HEK293T (cell line): ENCODE measurements around the gene CD70.
"Not testable (repeated sequence)": the region's sequence is repeated elsewhere in the genome, so short reads cannot be mapped to it uniquely, and the experiment has no call there.

Experiments used
- CTCF ChIA-PET: fragments of 350-600 bp; formaldehyde crosslinking; extraction: SDS; loops from one replicate; lab custom pipeline; 2021; ENCODE audit warnings: antibody characterized with exemption, inconsistent platforms; lab: Yijun Ruan, JAX
- POLR2A ChIA-PET: fragments of 350-600 bp; formaldehyde crosslinking; extraction: SDS; loops from one replicate; lab custom pipeline; 2020; ENCODE audit warnings: antibody characterized with exemption, inconsistent platforms; lab: Yijun Ruan, JAX
- DNase-seq: peaks from one replicate; pipeline ENCODE4 v3.0.0; 2012; ENCODE audit warnings: mixed read lengths; ENCODE audit errors: extremely low spot score
- ARNT ChIP-seq: fragments of 450-650 bp; IDR thresholded peaks from 2 replicates; pipeline ENCODE4 v1.6.1; 2017; ENCODE audit warnings: mild to moderate bottlenecking
- BHLHE40 ChIP-seq: fragments of 450-650 bp; IDR thresholded peaks from 2 replicates; pipeline ENCODE4 v1.6.1; 2016; ENCODE audit warnings: mild to moderate bottlenecking, moderate library complexity, borderline replicate concordance
- CTBP1 ChIP-seq: fragments of 450-650 bp; IDR thresholded peaks from 2 replicates; pipeline ENCODE4 v1.6.1; 2016; ENCODE audit warnings: borderline replicate concordance
- ELF4 ChIP-seq: fragments of 450-650 bp; IDR thresholded peaks from 2 replicates; pipeline ENCODE4 v1.6.1; 2017; ENCODE audit warnings: antibody characterized with exemption
- FOXA1 ChIP-seq: fragments of 450-650 bp; IDR thresholded peaks from 2 replicates; pipeline ENCODE4 v1.6.1; 2016; ENCODE audit warnings: mild to moderate bottlenecking
- FOXK2 ChIP-seq: fragments of 450-650 bp; IDR thresholded peaks from 2 replicates; pipeline ENCODE4 v1.6.1; 2016; ENCODE audit warnings: mild to moderate bottlenecking
- FOXM1 ChIP-seq: fragments of 450-650 bp; IDR thresholded peaks from 2 replicates; pipeline ENCODE4 v1.6.1; 2017; ENCODE audit warnings: mild to moderate bottlenecking, borderline replicate concordance
- HDGF ChIP-seq: fragments of 450-650 bp; IDR thresholded peaks from 2 replicates; pipeline ENCODE4 v1.6.1; 2017; ENCODE audit warnings: antibody characterized with exemption, borderline replicate concordance
- L3MBTL2 ChIP-seq: fragments of 450-650 bp; conservative IDR thresholded peaks from 2 replicates; pipeline ENCODE4 v1.6.1; 2016; ENCODE audit warnings: mild to moderate bottlenecking
- LEF1 ChIP-seq: fragments of 450-650 bp; IDR thresholded peaks from 2 replicates; pipeline ENCODE4 v1.6.1; 2017; ENCODE audit warnings: mild to moderate bottlenecking, borderline replicate concordance
- NFRKB ChIP-seq: fragments of 450-650 bp; IDR thresholded peaks from 2 replicates; pipeline ENCODE4 v1.6.1; 2016; ENCODE audit warnings: mild to moderate bottlenecking, moderate library complexity
- SP1 ChIP-seq: fragments of 450-650 bp; IDR thresholded peaks from 2 replicates; pipeline ENCODE4 v1.6.1; 2017
- SUZ12 ChIP-seq: fragments of 450-650 bp; IDR thresholded peaks from 2 replicates; pipeline ENCODE4 v1.6.1; 2016; ENCODE audit warnings: mild to moderate bottlenecking
- TARDBP ChIP-seq: fragments of 450-650 bp; IDR thresholded peaks from 2 replicates; pipeline ENCODE4 v1.6.1; 2016
- ZNF384 ChIP-seq: fragments of 450-650 bp; IDR thresholded peaks from 2 replicates; pipeline ENCODE4 v1.6.1; 2016
- TF ChIP-seq, protein P1 (sequence below): fragments of 450-650 bp; IDR thresholded peaks from 2 replicates; pipeline ENCODE4 v1.6.1; 2016

Gene CD70

DNA sequence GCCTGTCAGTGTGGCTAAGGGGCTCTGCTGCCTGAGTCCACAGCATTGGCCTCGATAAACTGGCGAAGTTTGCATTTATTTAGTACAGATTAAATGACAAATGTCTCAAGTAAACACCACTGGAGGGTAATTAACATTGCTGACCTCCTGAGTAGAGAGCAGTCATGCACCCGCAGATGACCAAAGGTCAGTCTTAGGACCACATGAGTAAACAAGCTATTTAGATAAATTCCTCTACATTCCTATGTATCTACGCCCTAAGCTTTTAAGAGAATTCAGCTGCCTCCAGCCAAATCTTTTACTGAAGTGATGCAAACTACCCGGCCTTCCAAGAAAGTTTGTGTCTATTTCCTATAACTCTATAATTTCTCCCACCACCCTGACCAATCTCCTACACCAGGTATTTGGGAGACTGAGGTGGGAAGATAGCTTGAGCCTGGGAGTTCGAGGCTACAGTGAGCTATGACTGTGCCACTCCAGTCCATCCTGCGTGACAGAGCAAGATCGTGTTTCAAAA is 22.9 kb downstream of the CD70 start:
- POLR2A ChIA-PET: no interaction called here
- CTCF ChIA-PET: no interaction called here
- no peak for TF ChIP-seq NFRKB
- no peak for TF ChIP-seq CTBP1
- TF ChIP-seq ARNT: no peak
- no peak for TF ChIP-seq SP1
- no peak for TF ChIP-seq ELF4
- TF ChIP-seq FOXM1: no peak
- no peak for TF ChIP-seq BHLHE40
- TF ChIP-seq FOXK2: no peak
- no peak for TF ChIP-seq FOXA1
- TF ChIP-seq L3MBTL2: no peak
- TF ChIP-seq TARDBP: no peak
- TF ChIP-seq, protein P1, sequence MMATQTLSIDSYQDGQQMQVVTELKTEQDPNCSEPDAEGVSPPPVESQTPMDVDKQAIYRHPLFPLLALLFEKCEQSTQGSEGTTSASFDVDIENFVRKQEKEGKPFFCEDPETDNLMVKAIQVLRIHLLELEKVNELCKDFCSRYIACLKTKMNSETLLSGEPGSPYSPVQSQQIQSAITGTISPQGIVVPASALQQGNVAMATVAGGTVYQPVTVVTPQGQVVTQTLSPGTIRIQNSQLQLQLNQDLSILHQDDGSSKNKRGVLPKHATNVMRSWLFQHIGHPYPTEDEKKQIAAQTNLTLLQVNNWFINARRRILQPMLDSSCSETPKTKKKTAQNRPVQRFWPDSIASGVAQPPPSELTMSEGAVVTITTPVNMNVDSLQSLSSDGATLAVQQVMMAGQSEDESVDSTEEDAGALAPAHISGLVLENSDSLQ: no peak
- no peak for TF ChIP-seq LEF1
- TF ChIP-seq SUZ12: no peak
- no peak for TF ChIP-seq ZNF384
- TF ChIP-seq HDGF: no peak
- no peak for DNase-seq

DNA sequence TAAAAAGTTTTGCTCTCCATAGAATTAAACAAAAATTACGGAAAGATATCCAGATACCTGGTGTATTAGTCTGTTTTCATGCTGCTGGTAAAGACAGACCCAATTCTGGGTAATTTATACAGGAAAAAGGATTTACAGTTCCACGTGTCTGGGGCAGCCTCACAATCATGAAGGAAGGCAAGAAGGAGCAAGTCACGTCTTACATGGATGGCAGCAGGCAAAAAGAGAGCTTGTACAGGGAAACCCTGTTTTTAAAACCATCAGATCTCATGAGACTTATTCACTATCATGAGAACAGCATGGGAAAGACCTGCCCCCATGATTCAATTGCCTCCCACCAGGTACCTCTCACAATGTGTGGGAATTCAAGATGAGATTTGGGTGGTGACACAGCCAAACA is 24.2 kb downstream of the CD70 start:
- POLR2A ChIA-PET, CTCF ChIA-PET, DNase-seq: not testable (repeated sequence)

DNA sequence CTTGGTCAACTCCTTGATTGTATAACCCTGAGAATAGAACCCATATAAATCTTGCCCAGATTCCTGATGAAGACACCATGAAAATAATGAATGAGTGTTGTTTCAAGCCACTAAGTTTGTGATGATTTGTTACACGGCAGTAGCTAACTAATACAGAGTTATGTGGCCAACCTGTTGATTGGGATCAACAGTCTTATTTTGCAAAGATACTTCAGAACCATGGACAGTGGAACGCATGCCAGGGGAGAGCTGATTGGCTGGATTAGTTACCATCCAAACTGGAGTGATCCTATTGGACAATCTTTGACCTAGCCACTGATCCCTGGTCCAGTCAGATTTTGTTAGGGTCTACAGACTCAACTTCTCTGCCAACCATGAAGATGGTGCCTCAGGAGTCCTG is 26.6 kb downstream of the CD70 start:
- DNase-seq: no peak

DNA sequence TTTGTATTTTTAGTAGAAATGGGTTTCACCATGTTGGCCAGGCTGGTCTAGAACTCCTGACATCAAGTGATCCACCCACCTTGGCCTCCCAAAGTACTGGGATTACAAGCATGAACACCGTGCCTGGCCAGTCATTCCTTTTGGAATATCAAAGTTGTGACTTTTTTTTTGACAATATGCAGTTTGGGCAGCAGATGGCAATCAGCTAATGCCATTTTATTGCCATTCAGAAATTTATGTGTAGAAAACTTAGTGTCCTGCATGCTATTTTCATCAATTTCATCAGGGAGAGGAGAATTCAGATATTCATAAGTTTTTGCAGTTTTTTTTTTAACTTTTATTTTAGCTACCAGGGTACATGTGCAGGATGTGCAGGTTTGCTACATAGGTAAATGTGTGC is 28.5 kb downstream of the CD70 start:
- DNase-seq, CTCF ChIA-PET, POLR2A ChIA-PET: not testable (repeated sequence)

More for the DNA sequence above, 26.6 kb downstream of the CD70 start:
- CTCF ChIA-PET: no interaction called here
- TF ChIP-seq HDGF: no peak
- POLR2A ChIA-PET: no interaction called here

DNA sequence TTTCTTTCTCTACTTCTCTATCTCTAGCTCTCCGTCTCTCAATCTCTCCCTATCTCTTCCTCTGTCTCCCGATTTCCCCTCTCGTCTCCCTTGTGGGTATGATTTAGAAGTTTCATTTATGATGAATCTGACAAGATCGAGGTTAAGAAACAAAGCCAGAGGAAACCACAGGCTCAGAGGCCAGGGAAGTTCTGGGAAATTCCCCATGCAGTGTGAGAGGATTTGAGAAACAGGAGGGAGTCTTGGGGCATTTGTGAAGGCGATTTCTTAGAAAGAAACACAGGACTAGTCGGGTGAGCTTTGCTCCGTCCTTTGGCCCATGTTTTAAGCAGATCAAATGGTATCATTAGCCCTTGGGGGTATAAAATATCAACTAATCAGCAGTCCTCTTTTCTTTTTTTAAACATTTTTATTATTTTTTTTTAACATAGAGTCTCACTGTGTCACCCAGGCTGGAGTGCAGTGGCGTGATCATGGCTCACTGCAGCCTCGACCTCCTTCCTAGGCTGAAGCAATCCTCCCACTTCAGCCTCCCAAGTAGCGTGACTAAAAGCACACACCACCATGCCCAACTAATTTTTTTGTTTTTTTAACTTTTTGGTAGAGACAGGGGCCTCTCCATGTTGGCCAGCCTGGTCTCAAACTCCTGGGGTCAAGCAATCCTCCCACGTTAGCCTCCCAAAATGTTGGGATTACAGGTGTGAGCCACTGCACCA is 34.3 kb downstream of the CD70 start:
- ChIA-PET POLR2A (no interaction called here), CTCF (no interaction called here)
- no peak for TF ChIP-seq TARDBP
- TF ChIP-seq ZNF384: no peak
- TF ChIP-seq BHLHE40: no peak
- no peak for TF ChIP-seq LEF1
- DNase-seq: no peak

DNA sequence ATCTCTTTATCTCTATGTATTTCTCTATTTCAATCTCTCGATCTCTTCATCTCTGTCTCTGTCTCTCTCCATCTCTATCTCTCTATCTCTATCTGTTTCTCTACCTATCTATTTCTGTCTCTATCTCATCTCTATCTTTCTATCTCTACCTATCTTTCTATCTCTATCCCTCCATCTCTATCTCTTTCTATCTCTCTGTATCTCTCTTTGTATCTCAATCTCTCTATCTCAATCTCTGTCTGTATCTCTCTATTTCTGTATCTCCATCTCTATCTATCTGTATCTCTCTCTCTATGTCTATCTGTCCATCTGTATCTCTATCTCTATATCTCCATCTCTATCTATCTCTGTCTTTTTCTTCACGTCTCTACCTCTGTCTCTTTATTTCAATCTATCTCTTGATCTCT is 34.9 kb downstream of the CD70 start:
- CTCF ChIA-PET: no interaction called here

DNA sequence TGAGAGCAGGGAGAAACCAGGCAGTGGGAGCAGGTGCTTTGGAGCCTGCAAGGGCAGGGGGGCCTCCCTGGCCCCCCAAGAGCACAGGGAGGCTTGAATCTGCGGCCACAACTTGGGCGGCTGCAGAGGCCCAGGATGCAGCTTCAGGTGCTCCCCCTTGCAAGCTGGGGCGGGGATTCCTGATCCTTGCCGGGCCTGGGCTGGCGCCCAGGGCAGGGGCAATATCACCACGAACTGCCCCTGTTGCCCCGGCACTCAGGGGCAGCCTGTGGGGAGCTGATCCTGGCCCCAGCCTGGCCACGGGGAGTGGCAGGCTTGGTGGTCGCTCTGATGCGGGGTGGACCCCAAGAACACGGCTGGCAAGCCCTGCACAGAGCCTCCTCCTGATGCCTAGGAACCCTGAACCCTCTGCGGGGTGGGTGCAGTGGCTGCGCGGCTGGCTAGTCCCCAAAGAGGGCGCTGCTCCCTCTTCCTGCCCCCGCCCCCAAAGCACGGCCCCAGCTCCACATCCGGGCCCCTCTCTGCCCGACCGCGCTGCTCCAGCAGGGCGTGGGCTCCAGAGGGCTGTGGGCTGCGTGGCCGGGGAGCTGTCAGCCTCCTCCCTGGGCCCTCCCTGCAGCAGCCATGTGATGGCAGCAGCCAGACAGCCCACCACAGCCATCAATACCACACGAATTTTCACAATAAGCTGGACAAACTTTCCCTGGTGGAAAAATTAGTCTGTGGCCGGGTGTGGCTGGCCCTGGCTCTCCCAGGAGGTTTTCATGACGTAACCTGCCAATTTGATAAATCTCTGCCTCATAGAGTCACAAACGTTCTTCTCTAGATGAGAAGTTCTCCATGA is 39.1 kb downstream of the CD70 start:
- no peak for DNase-seq
- no peak for TF ChIP-seq FOXM1
- TF ChIP-seq BHLHE40: no peak
- TF ChIP-seq SP1: no peak
- TF ChIP-seq, protein P1: no peak
- TF ChIP-seq ZNF384: no peak
- TF ChIP-seq TARDBP: no peak
- no peak for TF ChIP-seq CTBP1
- no peak for TF ChIP-seq HDGF
- no peak for TF ChIP-seq SUZ12
- no peak for TF ChIP-seq NFRKB
- TF ChIP-seq FOXA1: no peak
- TF ChIP-seq ARNT: no peak
- no peak for TF ChIP-seq LEF1
- no peak for TF ChIP-seq L3MBTL2
- TF ChIP-seq FOXK2: no peak
- no peak for TF ChIP-seq ELF4
- POLR2A ChIA-PET: interaction anchor here (1.4 to 1.9 kb wide), 2 partner anchors 21 to 35 kb away, joined by 3 to 5 read pairs; partner anchors contain the start of gene TNFSF9
- CTCF ChIA-PET: interaction anchor here (1.0 kb wide), 1 partner anchor 35 kb away, joined by 3 read pairs; no protein-coding TSS in a partner anchor

More for the DNA sequence above, 34.9 kb downstream of the CD70 start:
- no peak for TF ChIP-seq FOXM1
- no peak for TF ChIP-seq CTBP1
- no peak for TF ChIP-seq SUZ12
- no peak for TF ChIP-seq NFRKB
- TF ChIP-seq HDGF: no peak
- no peak for TF ChIP-seq ELF4
- TF ChIP-seq FOXA1: no peak
- TF ChIP-seq ARNT: no peak
- no peak for TF ChIP-seq L3MBTL2
- no peak for TF ChIP-seq ZNF384
- no peak for TF ChIP-seq SP1
- no peak for TF ChIP-seq BHLHE40
- TF ChIP-seq FOXK2: no peak
- no peak for TF ChIP-seq LEF1
- POLR2A ChIA-PET: no interaction called here
- no peak for DNase-seq
